G401.6 (cell line): ENCODE measurements around the gene KRT74.
"Not testable (repeated sequence)": the region's sequence is repeated elsewhere in the genome, so short reads cannot be mapped to it uniquely, and the experiment has no call there.

Experiments
- FAIRE-seq: peaks from 2 replicates; lab custom pipeline; 2012; peaks lifted over from hg19 to GRCh38; lab: Jason Lieb, UNC

Gene KRT74

GRCh38 chr12:52602552-52602951, 28.9 kb upstream of the KRT74 start:
- no peak for FAIRE-seq

- FAIRE-seq, result no peak
Observed at GRCh38 chr12:52601671-52602070, 28.0 kb upstream of the KRT74 start.

GRCh38 chr12:52600941-52601481, 27.4 kb upstream of the KRT74 start, which contains the start of gene KRT72:
Gene KRT72 (minus strand): TSS chr12:52601463. CDS start chr12:52601452, 11 bp downstream.
- no peak for FAIRE-seq

GRCh38 chr12:52600475-52600874, 26.8 kb upstream of the KRT74 start:
- no peak for FAIRE-seq

GRCh38 chr12:52600071-52600470, 26.4 kb upstream of the KRT74 start:
- no peak for FAIRE-seq

GRCh38 chr12:52598966-52599365, 25.3 kb upstream of the KRT74 start:
- no peak for FAIRE-seq

- FAIRE-seq, result not testable (repeated sequence)
Observed at GRCh38 chr12:52594237-52594636, 20.6 kb upstream of the KRT74 start.

- FAIRE-seq, result no peak
Observed at GRCh38 chr12:52591521-52591920, 17.9 kb upstream of the KRT74 start.

GRCh38 chr12:52590021-52590420, 16.4 kb upstream of the KRT74 start:
- FAIRE-seq, result no peak

- FAIRE-seq, result no peak
Observed at GRCh38 chr12:52587563-52587962, 13.9 kb upstream of the KRT74 start.

GRCh38 chr12:52585946-52586345, 12.3 kb upstream of the KRT74 start:
- no peak for FAIRE-seq

- FAIRE-seq, result no peak
Observed at GRCh38 chr12:52585066-52585465, 11.4 kb upstream of the KRT74 start.

GRCh38 chr12:52584156-52584682, 10.6 kb upstream of the KRT74 start:
- FAIRE-seq, result no peak

- no peak for FAIRE-seq
Observed at GRCh38 chr12:52582971-52583456, 9.4 kb upstream of the KRT74 start.

- no peak for FAIRE-seq
Observed at GRCh38 chr12:52582486-52582885, 8.8 kb upstream of the KRT74 start.

- FAIRE-seq, result no peak
Observed at GRCh38 chr12:52581481-52581880, 7.8 kb upstream of the KRT74 start.

- no peak for FAIRE-seq
Observed at GRCh38 chr12:52581066-52581465, 7.4 kb upstream of the KRT74 start.

- no peak for FAIRE-seq
Observed at GRCh38 chr12:52580496-52580895, 6.9 kb upstream of the KRT74 start.

GRCh38 chr12:52579468-52580465, 6.1 kb upstream of the KRT74 start:
- no peak for FAIRE-seq

GRCh38 chr12:52578469-52578868, 4.8 kb upstream of the KRT74 start:
- no peak for FAIRE-seq

GRCh38 chr12:52577316-52577715, 3.7 kb upstream of the KRT74 start:
- no peak for FAIRE-seq

GRCh38 chr12:52575948-52576347, 2.3 kb upstream of the KRT74 start:
- FAIRE-seq, result no peak

- FAIRE-seq, result no peak
Observed at GRCh38 chr12:52575256-52575655, 1.6 kb upstream of the KRT74 start.
